Measurements from ENCODE around the gene ALPL. TPM values are rescaled to one million over a fixed set of nuclear protein-coding genes. Genes with fewer than 3 reads are reported as not detected.

Gene ALPL
- total and polyA plus RNA-seq, 2 of the 4 experiments (the other 2 are of a cell fraction): 0.54 to 2.2 TPM

- H2AK9ac ChIP-seq (replicated peaks; ENCODE audit: low read depth, low read length, poor library complexity): no peak overlapping the region
- H3K9me3 ChIP-seq (ENCODE audit: control insufficient read depth, insufficient read depth, low read length): no peaks in the 10 kb centered on the region
- H3K4me2 ChIP-seq (ENCODE audit: low read depth, low read length): no peak overlapping the region
- H4K8ac ChIP-seq (ENCODE audit: low read depth in 2 of 2, low read length in 2 of 2): no peak overlapping the region
- H2AK5ac ChIP-seq (ENCODE audit: low read depth, low read length): no peak overlapping the region
- dilution Hi-C loops (cut with HindIII; ENCODE audit: low sequenced_read_pairs, unreplicated experiment): no loop called here
- ChIA-PET CTCF (interaction anchor here (1.2 kb wide), 1 partner anchor 13 kb away, joined by 3 read pairs; no protein-coding TSS in a partner anchor), POLR2A (ENCODE audit: unreplicated experiment) (no interaction called here)
- no peaks in the 10 kb centered on the region; the same call in 1 of the 2 replicates for H4K20me1 ChIP-seq (ENCODE audit: insufficient read depth, low read length)
- no peaks in the 10 kb centered on the region for H3K79me1 ChIP-seq (ENCODE audit: low read depth in 1 of 2, low read length in 2 of 2)
- H4K5ac ChIP-seq (ENCODE audit: low read depth, low read length): no peak overlapping the region
- H3K23ac ChIP-seq (ENCODE audit: low read depth, low read length): no peak overlapping the region
- no peak overlapping the region for H4K91ac ChIP-seq (ENCODE audit: insufficient read depth, low read depth, low read length)
- H3K4me3 ChIP-seq (ENCODE audit: insufficient read depth, low read depth, low read length): no peak overlapping the region
- ATAC-seq (ENCODE audit: low read depth): no peak
- no peaks in the 10 kb centered on the region for H3K9me1 ChIP-seq (ENCODE audit: insufficient read depth, low read length)
- no peak overlapping the region for H2BK120ac ChIP-seq (ENCODE audit: low read depth, low read length)
- in situ Hi-C loops (cut with MboI; ENCODE audit: low sequenced_read_pairs): no loop called here
- no peak overlapping the region for H2AFZ ChIP-seq (replicated peaks; ENCODE audit: low read length, poor library complexity)
- no peak overlapping the region for H2BK15ac ChIP-seq (ENCODE audit: low read depth, low read length)
- no peak overlapping the region for H3K18ac ChIP-seq (ENCODE audit: low read depth, low read length)
- no TSS peak for BruUV-seq (replicated peaks)
- no peak overlapping the region for H2BK5ac ChIP-seq (ENCODE audit: low read depth, low read length, poor library complexity, severe bottlenecking)
- no peak overlapping the region for H3K4ac ChIP-seq (ENCODE audit: low read depth, low read length)
- H3K56ac ChIP-seq (ENCODE audit: extremely low read depth, insufficient read depth, low read length): no peak overlapping the region
- peaks cover 2% of the 10 kb centered on the region; the same call in 1 of the 2 replicates for H3K4me1 ChIP-seq (ENCODE audit: control insufficient read depth, insufficient read depth, low read length)
- H3K27ac ChIP-seq (ENCODE audit: insufficient read depth, low read length): no peak overlapping the region
- H3K9ac ChIP-seq (ENCODE audit: low read depth, low read length): no peak overlapping the region
- TF ChIP-seq SMC3 (IDR thresholded peaks at IDR 0.05; ENCODE audit: low read depth, low read length) (no peak), CHD1 (IDR thresholded peaks at IDR 0.05; ENCODE audit: low read depth, low read length) (no peak), RFX5 (IDR thresholded peaks at IDR 0.05; ENCODE audit: low read depth, low read length) (no peak), CTCF (conservative IDR thresholded peaks at IDR 0.05; ENCODE audit: low read depth, low read length) (no peak), POLR2A (IDR thresholded peaks at IDR 0.05; ENCODE audit: low read depth, low read length) (no peak), CEBPB (IDR thresholded peaks at IDR 0.05; ENCODE audit: low read depth, low read length) (no peak), MAFK (IDR thresholded peaks at IDR 0.05; ENCODE audit: low read depth, low read length) (no peak), RCOR1 (IDR thresholded peaks at IDR 0.05; ENCODE audit: insufficient replicate concordance, low read length) (no peak), ELK1 (IDR thresholded peaks at IDR 0.05; ENCODE audit: borderline replicate concordance, low read depth, low read length) (no peak), MAZ (IDR thresholded peaks at IDR 0.05; ENCODE audit: borderline replicate concordance, low read depth, low read length) (no peak), USF2 (IDR thresholded peaks at IDR 0.05; ENCODE audit: low read depth, low read length) (no peak), BHLHE40 (IDR thresholded peaks at IDR 0.05; ENCODE audit: low read depth, low read length) (no peak), FOS (IDR thresholded peaks at IDR 0.05; ENCODE audit: low read depth, low read length) (no peak), RAD21 (IDR thresholded peaks at IDR 0.05; ENCODE audit: low read length) (no peak)
- intact Hi-C loops (cut with micrococcal nuclease): no loop called here
- no peak overlapping the region for H2BK20ac ChIP-seq (ENCODE audit: low read depth, low read length)
- peaks cover 6% of the 10 kb centered on the region for H3K27me3 ChIP-seq (ENCODE audit: control insufficient read depth, insufficient read depth, low read length)
- H3K36me3 ChIP-seq (ENCODE audit: control insufficient read depth, insufficient read depth, low read length): no peaks in the 10 kb centered on the region
- DNase-seq: no peak
- H3K14ac ChIP-seq (replicated peaks; ENCODE audit: low read depth, low read length): no peak overlapping the region
- WGBS, 2 experiments (ENCODE audit: extremely low coverage in 2 of 2, insufficient read length in 1 of 2): no CpG with 5 or more reads among the region's 7 CpGs
Measured at GRCh38 chr1:21525340-21525717, 16.1 kb downstream of the ALPL start.

Data from IMR-90 (cell line).